NCI-H446 treated with DMSO at 0.1 percent for 48 hours (cell line): ENCODE data around the gene CYP27A1.
"Not testable (repeated sequence)": the region's sequence is repeated elsewhere in the genome, so short reads cannot be mapped to it uniquely, and the experiment has no call there.

Experiments
- DNase-seq: peaks from one replicate; lab custom pipeline; 2025; lab: John Stamatoyannopoulos, UW

CYP27A1 gene

DNA sequence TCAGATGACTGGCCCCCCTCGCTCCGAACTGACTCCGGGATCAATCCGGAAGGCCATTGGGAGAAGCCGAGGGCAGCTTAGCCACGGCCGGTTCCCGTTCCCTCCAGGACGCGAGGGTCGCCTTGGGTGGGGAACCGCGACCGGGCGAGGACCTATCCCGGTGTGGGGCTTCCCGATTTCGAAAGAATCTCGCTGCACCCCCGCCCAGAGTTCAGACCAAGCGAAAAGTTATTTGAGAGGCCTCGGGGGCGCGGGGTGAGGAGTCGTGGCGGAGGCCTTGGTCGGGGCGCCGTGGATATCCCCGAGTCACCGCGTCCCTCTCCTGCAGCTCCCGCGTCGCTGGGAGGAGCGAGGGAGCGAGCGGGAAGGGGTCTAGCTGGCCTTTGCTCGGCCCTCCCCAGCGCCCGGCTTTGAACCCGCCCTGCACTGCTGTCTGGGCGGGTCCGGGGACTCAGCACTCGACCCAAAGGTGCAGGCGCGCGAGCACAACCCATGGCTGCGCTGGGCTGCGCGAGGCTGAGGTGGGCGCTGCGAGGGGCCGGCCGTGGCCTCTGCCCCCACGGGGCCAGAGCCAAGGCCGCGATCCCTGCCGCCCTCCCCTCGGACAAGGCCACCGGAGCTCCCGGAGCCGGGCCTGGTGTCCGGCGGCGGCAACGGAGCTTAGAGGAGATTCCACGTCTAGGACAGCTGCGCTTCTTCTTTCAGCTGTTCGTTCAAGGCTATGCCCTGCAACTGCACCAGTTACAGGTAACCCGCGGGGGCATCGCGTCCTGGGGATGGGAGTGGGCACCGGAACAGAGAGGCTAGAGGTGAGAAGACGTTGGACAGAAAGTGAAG lies at the start of gene CYP27A1:
Gene CYP27A1 (plus strand): TSS at position 457 of the 837 bp plus-strand sequence. CDS start 36 bp downstream, at position 493.
- no peak for DNase-seq

DNA sequence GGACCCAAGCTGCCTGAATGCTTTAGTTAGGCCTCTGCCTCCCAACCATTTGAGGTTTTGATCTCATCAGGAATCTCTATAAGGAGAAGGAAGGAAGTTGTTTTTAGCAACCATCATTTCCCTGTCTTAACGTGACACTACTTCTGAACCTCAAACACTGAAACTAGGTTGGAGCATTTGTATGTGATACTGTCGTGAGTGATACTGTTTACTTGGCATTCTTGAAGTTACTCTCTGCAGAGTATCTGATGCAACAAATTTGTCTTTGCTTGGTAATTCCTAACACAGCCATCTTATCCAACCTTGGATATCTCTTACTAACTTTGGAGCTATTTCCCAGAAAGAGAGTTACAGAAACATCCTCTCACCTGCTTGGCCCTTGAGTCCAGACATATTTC lies 49.2 kb upstream of the CYP27A1 start:
- no peak for DNase-seq

DNA sequence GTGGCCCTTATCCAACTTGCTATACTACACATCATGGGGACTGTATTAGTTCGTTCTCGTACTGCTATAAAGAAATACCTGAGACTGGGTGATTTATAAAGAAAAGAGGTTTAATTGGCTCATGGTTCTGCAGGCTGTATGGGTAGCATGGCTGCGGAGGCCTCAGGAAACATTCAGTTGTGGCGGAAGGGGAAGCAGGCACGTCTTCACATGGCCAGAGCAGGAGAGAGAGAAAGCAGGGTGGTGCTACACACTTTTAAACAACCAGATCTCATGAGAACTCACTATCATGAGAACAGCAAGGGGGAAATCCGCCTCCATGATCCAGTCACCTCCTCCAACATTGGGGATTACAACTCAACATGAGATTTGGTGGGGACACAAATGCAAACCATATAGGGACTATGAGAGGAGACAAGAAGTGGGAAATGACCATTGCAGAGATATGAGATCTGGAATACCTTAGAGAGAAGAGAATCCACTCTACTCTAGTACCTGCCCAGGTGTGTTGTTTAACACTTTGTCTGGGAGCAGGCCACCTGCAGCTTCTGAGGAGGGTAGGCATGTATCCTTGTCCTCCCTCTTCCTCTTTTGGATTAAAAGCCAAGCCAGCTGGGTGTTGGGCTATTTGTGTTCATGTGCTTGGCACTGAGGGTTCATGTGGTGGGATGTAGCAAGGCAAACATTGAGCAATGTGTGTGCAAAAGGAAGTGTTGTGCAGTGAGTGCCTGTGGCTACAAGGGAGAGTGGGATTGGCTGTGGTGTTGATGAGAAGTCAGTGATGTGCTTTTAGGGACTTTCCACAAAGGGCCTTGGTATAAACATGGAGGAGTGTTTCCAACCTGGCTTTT lies 48.6 kb upstream of the CYP27A1 start:
- no peak for DNase-seq

DNA sequence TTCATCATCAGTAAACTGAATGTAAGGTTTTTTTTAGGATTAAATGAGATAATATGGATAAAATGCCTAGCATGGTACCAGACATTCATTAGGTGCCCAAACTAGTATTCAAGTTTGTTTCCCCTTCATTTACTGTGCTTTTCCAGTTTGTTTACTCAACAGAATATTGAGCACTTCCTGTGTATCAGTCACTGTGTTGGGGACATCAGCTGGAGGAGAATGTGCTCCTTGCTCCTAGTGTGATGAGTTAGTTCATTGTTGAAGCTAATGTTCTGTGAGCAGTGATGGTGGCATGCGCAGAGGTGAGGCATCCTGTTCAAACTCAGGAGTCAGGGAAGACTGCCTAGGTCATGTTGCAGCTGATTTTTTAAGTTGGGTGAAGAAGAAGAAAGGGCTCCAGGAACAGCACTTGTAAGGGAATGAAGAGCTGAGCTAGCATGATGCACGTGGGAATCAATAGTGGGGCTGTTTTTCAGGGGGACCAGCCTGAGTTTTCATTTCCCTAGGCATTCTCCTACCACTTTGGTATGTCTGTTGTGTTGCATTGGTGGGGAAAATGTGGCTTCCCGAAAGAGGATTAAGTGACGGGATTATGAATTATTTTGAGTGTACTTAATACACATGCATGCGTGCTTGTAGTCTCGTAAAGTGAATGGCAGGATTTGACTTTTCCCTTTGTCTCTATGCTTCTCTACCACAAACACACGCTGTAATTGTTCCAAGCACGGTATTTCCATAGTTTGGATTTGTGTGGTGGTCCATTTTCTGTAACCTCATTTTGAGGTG lies 47.6 kb upstream of the CYP27A1 start:
- DNase-seq, result no peak

DNA sequence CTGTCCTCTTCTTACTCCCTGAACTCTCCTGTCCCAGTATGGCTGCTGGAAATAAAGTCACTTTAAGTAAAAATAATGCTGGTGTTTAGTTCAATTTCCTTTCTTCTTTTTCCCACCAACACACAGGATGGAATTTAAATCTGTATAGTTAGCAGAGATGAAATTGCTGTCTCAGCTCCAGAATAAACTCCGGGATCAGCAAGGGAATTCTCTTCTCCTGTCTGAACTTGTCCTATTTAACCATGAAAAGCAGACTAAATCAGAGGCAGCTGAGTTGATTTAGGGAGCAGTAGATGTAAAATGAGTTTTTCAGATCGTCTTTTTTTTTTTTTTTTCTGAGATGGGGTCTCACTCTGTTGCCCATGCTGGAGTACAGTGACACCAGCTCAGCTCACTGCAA lies 45.4 kb upstream of the CYP27A1 start:
- DNase-seq, result no peak

DNA sequence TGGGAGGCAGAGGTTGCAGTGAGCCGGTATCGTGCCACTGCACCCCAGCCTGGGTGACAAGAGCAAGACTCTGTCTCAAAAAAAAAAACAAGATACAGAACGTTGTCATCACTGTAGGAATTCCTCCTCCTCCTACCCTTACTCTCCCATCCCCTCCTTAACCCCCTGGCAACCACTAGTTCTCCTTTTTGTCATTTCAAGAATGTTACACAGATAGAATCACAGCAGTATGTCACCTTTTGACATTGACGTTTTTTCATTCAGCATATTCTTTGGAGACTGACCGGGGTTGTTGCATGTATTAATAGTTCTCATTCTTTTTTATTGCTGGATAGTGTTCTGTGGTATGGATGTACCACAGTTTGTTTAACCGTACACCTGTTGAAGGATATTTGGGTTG lies 38.9 kb upstream of the CYP27A1 start:
- DNase-seq, result no peak

DNA sequence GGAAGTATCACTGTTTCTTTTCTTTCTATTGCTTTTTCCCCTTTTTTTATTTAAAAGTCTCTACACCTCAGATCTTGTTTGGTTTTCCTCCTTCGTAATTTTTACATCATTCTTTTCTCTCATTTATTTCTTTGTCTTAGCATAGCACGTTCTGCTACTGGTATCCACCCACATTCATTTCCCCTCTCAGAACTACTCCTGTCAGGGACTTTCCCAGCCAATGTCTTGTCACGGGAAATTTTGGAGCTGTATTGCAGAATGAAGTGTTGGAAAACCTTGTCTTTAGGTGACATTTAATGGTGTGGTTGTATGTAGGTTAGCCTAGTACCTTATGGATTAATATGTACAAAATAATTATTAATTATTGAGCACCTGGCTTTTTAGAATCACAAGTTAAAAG lies 37.3 kb upstream of the CYP27A1 start:
- DNase-seq, result no peak

DNA sequence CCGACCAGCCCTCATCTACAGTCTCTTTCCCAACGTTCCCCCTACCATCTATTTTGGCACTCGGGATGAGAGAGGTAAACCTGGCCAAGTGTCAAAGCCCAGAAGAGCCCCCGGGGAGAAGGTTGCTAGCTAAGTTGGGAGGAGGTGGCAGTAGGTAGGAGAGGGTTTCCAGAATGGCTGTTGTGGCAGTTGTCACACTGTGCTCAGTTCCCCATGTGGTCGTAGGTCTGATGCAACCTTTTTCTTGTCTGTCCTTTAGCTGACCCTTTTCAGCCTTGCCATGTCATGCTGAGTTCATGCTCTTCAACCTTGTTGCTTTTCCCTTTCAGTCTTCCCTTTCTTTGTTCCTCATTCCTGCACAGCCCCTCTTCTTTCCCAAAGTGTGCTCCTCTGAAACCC lies 36.8 kb upstream of the CYP27A1 start:
- no peak for DNase-seq

DNA sequence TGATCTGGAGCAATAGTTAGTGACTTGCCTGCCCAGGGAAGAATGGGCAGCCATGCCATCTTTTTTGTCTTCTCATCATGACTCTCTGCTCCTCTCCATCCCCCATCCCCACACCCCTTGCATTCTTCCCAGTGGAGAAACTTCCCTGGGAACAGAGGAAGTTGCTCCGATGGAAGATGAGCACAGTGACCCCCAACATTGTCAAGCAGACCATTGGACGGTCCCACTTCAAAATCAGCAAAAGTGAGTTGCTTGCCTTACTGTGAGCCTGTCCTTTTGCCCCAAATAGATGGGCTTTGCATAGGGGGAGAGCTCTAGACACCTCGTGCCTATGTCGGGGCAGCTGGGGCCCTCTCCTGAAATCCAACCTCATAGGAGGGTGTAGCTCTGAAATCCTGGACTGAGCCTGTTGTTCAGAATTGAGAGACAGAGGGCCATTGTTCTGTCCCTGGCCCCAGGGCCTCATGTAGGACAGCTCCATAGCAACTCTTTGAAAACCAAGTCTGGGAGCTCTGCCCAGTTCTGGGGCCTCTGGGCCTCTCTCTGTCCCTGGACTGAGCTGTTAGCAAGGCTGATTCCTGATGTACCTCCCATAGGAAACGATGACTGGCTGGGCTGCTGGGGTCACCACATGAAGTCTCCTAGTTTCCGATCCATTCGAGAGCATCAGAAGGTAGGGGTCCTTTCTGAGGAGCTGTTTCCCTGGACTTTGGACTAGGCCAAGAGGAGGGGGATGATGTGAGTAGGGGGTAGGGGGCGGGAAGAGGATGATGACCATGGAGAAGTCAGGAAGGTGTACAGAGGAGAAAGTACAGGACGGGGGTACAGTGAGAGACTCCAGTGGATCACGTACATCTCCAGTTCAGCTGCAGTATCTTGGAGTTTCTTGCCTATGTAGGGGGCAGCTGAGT lies 36.1 kb upstream of the CYP27A1 start:
- no peak for DNase-seq

DNA sequence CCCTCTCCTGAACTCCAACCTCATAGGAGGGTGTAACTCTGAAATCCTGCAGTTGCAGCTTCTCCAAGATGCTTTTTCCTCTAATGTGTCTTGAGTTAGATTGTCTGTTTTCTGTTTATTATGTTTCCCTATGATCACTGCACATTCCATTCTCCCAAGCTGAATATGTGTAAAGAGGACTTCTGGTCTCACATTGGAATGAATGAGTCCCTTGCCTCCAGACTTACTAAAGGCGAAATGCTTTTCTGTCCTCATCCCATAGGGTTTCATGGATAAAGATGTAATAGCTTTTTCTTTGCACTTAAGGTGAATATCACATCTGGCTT lies 35.5 kb upstream of the CYP27A1 start:
- DNase-seq, result no peak

DNA sequence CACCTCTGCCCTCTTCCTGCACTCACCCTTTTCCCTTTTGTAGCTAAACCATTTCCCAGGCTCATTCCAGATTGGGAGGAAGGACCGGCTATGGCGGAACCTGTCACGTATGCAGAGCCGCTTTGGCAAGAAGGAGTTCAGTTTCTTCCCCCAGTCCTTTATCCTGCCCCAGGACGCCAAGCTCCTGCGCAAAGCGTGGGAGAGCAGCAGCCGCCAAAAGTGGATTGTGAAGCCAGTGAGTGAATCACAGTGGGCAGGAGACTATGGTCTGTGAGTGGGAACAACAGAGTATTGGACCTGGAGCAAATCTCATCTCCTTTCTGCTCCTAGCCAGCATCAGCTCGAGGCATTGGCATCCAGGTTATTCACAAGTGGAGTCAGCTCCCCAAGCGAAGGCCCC lies 35.0 kb upstream of the CYP27A1 start:
- no peak for DNase-seq

DNA sequence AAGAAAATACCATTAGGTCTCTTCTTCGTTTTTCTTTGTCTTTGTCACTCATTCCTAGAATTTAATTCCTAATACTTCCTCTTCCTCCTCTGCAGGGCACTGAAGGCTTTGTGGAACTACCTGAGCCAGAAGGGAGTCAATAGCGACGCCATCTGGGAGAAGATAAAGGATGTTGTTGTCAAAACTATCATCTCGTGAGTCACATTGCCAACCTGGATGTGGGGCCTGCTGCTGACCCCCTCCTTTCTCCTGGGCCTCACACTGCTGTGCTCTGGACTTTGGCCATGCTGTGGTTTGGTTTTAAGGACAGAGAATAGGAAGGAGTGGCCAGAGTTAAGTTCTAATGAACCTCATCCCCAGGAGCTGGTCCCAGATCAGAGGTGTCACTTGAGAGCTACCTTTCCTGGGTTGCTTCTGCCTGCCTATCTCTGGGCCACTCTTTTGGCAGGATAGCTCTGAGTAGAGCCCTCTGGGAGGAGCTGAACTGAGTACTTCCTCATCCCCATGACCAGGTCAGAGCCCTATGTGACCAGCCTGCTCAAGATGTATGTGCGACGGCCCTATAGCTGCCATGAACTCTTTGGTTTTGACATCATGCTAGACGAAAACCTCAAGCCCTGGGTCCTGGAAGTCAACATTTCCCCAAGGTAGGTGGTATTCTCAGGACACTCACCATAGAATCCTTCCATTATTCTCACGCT lies 33.1 kb upstream of the CYP27A1 start:
- no peak for DNase-seq

DNA sequence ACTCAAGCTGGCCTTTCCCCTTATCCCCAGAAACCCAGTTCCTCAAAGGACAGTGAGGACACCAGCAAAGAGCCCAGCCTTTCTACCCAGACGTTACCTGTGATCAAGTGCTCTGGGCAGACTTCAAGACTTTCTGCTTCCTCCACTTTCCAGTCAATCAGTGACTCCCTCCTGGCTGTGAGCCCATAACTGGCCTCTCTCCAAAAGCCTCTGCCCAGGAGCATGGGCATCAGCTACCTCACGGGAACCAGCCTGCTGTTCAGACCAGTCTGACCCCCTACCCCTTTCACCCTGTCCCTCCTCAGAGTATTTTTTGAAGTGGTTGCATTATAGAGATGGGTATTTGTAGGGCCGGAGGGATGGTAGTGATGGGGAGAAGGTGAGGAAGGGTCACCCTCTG lies 27.7 kb upstream of the CYP27A1 start:
- DNase-seq, result no peak

DNA sequence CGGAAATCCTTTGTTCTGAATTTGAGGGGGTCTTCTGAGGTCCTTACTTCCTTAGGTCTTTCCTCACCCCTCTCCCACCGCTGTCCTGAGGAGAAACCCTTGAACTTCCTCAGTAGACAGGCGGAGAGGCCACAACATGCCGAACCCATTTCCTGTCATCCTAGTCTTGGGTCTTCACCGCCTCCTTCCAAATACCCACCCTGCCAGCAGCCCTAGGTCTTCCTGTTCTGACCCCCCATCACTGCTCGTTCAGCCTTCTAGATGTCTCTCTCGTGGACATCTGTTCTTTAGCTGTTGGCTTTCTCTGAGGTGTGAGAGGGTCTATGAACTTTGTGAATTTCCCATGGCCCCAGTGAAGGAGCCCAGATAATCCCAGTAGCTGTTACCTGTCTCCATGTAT lies 27.2 kb upstream of the CYP27A1 start:
- DNase-seq, result no peak

DNA sequence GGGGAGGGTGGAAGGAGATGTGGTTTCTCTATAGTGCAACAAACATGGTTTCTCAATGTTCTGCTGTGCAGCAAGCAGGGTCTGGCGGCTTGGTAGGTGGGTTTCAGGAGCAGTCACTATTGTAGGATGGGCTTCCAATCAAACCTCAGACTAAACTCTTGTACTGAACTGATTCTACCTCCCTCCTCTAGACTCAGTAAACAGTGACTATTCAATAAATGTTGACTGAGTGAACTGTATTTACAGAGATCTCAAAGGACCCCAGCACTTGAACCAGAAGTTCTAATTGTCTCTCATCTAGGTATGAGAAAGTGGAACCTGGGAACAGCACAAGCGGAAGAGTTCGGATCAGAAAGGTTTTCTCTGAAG lies 26.8 kb upstream of the CYP27A1 start:
- no peak for DNase-seq

DNA sequence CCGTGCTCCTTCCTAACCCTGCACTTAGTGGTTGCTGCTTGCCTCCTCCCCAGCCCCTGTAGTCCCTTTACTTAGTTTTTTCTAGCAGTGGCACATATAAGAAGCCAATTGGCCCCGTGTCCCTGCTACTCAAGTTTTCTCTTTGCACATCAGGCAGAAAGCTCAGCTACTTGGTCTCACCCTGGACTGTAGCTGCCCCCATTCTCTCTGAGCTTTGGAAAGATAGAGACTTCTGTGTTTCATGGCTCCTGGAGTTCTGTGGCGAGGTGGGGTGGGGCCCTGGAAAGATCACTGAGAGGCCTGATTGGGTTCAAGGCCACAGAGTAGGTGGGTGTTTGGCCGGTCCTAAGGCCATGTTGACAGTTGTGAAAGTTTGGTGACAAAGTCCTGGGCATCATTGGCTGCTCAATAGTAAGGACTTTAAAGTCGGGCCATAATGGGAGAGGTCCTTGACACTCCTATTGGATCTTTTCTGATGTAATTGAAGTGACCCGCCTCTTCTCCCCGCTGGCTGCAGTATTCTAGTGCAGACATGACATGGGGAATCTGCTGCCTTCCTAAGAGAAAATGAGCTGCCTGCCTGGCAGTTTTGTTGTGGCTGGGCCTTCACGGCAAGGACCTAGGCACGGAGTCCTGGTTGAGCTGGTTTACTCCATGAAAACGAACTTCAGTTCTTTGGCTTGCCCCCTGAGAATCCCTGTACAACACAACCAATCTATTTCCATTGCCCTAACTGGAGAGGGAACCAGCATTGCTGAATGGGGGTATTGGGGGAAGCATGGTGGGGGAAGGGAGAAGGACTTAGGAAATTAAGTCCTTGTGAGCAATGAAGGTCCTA lies 26.2 kb upstream of the CYP27A1 start:
- no peak for DNase-seq

DNA sequence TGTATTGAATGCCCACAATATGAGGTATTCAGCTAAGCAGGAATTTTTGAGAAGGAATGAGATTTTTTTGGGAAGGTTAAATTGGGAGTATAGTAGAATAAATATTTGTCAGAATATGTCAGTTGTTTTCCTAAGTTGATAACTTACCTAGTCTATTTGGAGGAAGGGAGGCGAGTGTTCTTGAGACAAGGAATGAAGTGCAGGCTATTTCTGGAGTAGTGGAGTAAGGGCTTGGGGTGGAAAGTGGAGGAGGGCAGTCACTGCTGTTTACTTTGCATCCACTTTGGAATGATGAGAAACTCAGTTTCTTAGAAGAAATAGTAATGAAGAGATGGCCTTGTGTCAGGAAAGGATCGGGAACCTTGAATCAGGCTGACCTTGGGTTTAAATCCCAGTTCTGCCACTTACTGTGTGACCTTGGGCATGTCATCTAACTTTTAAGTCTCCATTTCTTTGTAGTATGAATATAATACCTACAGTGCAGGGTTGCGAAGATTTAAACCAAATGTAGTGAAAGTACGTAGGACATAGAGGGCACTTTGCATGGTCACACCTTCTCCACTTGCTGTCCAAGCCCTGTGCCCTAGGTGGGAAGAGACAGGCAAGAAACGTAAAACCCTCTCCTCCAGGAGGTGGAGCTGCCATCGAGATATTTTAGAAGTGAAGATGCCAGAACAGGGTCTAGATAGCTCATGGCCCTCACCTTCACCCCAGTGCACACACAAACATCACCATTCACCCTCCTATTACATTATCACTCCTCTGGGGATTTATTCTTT lies 25.2 kb upstream of the CYP27A1 start:
- DNase-seq, result no peak

DNA sequence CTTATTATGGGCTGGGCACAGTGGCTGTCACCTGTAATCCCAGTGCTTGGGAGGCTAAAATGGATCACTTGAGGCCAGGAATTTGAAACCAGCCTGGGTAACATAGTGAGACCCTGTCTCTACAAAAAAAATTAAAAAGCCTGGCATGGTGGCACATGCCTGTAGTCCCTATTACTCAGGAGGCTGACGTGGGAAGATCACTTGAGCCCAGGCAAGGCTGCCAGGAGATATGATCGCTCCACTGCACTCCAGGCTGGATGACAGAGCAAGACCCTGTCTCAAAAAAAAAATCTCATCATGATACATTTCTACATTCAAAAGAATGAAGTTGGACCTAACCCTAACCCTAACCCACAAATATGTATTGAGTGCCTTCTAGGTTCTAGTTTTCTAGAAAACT lies 20.2 kb upstream of the CYP27A1 start:
- DNase-seq, result no peak

DNA sequence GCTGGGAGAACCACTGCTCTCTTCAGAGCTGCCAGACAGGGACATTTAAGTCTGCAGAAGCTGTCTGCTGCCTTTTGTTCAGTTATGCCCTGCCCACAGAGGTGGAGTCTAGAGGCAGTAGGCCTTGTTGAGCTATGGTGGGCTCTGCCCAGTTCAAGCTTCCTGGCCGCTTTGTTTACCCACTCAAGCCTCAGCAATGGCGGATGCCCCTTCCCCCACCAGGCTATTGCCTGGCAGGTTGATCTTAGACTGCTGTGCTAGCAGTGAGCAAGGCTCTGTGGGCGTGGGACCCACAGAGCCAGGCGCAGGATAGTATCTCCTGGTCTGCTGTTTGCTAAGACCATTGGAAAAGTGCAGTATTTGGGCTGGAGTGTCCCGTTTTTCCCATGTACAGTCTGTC lies 9.2 kb upstream of the CYP27A1 start:
- not testable (repeated sequence) for DNase-seq
